Stimulated activated CD4-positive, alpha-beta T cell treated with anti-CD3 and anti-CD28 coated beads, TNF-alpha, amount 100 ng/mL, for 1 hour (primary cell): Measurements from ENCODE around the gene BAIAP2L2.

Experiments used
- DNase-seq, 3 donors: peaks; one replicate each; pipeline ENCODE4 v3.0.0-alpha.2; 2020; ENCODE audit warnings: low read depth in 3 of 3, low spot score in 1 of 3

Gene BAIAP2L2

GRCh38 chr22:38069372-38070249, 40.9 kb downstream of the BAIAP2L2 start:
- no peak for DNase-seq

- no peak for DNase-seq
Measured at GRCh38 chr22:38068641-38069371, 41.7 kb downstream of the BAIAP2L2 start.

- DNase-seq = no peak
Measured at GRCh38 chr22:38067761-38068360, 42.6 kb downstream of the BAIAP2L2 start.

GRCh38 chr22:38067028-38067415, 43.5 kb downstream of the BAIAP2L2 start:
- no peak for DNase-seq

- DNase-seq = no peak
Measured at GRCh38 chr22:38066381-38067027, 44.0 kb downstream of the BAIAP2L2 start.

GRCh38 chr22:38065539-38065938, 44.9 kb downstream of the BAIAP2L2 start:
- DNase-seq = no peak

GRCh38 chr22:38062791-38063190, 47.7 kb downstream of the BAIAP2L2 start:
- DNase-seq = no peak

- peak; percentile 50 to 62 (median 54) for DNase-seq
Measured at GRCh38 chr22:38056969-38057891, 53.3 kb downstream of the BAIAP2L2 start, which contains the start of gene PICK1. Gene PICK1, plus strand, starts transcription at chr22:38057404. Its CDS starts 406 bp downstream, at chr22:38057810.

- peak; percentile 32 to 58 (median 53) for DNase-seq
Measured at GRCh38 chr22:38051900-38052862, 58.3 kb downstream of the BAIAP2L2 start.

- DNase-seq = no peak
Measured at GRCh38 chr22:38051261-38051660, 59.2 kb downstream of the BAIAP2L2 start.

- DNase-seq = no peak
Measured at GRCh38 chr22:38050720-38051119, 59.8 kb downstream of the BAIAP2L2 start.

GRCh38 chr22:38049812-38050619, 60.5 kb downstream of the BAIAP2L2 start:
- no peak for DNase-seq

GRCh38 chr22:38046070-38046748, 64.3 kb downstream of the BAIAP2L2 start:
- DNase-seq = no peak

- DNase-seq = no peak
Measured at GRCh38 chr22:38043151-38044039, 67.1 kb downstream of the BAIAP2L2 start.

- DNase-seq = no peak
Measured at GRCh38 chr22:38042488-38042790, 68.0 kb downstream of the BAIAP2L2 start.

GRCh38 chr22:38041760-38042487, 68.6 kb downstream of the BAIAP2L2 start:
- DNase-seq = no peak
